GM21526 (cell line): ENCODE measurements around the gene DOCK1.

Source experiments
- ATAC-seq: cut with Tn5 transposase; IDR thresholded peaks from one replicate; pipeline ENCODE4 v1.9.1; 2021; ENCODE audit warnings: moderate library complexity; ENCODE audit not compliant: unreplicated experiment, low FRiP score

Gene DOCK1

GRCh38 chr10:127195571-127196281 lies 290.5 kb downstream of the DOCK1 start:
- ATAC-seq = no peak

GRCh38 chr10:127196282-127197153 lies 291.3 kb downstream of the DOCK1 start, which contains the start of gene INSYN2A:
Gene INSYN2A (minus strand): TSS chr10:127196591. CDS start chr10:127176395, 20,196 bp downstream.
- ATAC-seq = no peak

- ATAC-seq = no peak
These were observed 291.9 kb downstream of the DOCK1 start for GRCh38 chr10:127197154-127197432.

GRCh38 chr10:127198307-127198706 lies 293.1 kb downstream of the DOCK1 start:
- ATAC-seq = no peak

GRCh38 chr10:127198721-127199120 lies 293.5 kb downstream of the DOCK1 start:
- ATAC-seq = no peak

- no peak for ATAC-seq
These were observed 295.4 kb downstream of the DOCK1 start for GRCh38 chr10:127200646-127201045.

GRCh38 chr10:127203067-127203466 lies 297.8 kb downstream of the DOCK1 start:
- ATAC-seq = no peak

- no peak for ATAC-seq
These were observed 301.9 kb downstream of the DOCK1 start for GRCh38 chr10:127207081-127207480.

GRCh38 chr10:127210936-127211466 lies 305.8 kb downstream of the DOCK1 start:
- ATAC-seq = no peak

GRCh38 chr10:127215866-127216265 lies 310.6 kb downstream of the DOCK1 start:
- ATAC-seq = no peak

- ATAC-seq = no peak
These were observed 311.0 kb downstream of the DOCK1 start for GRCh38 chr10:127216274-127216673.

GRCh38 chr10:127216786-127217185 lies 311.6 kb downstream of the DOCK1 start:
- ATAC-seq = no peak

GRCh38 chr10:127218658-127219057 lies 313.4 kb downstream of the DOCK1 start:
- ATAC-seq = no peak

GRCh38 chr10:127221281-127221680 lies 316.1 kb downstream of the DOCK1 start:
- no peak for ATAC-seq

- ATAC-seq = no peak
These were observed 321.8 kb downstream of the DOCK1 start for GRCh38 chr10:127227027-127227426.

- ATAC-seq = no peak
These were observed 322.4 kb downstream of the DOCK1 start for GRCh38 chr10:127227663-127228062.

- ATAC-seq = no peak
These were observed 323.1 kb downstream of the DOCK1 start for GRCh38 chr10:127228195-127228787.

GRCh38 chr10:127234306-127234800 lies 329.1 kb downstream of the DOCK1 start:
- no peak for ATAC-seq

- no peak for ATAC-seq
These were observed 331.0 kb downstream of the DOCK1 start for GRCh38 chr10:127236266-127236665.

- ATAC-seq = no peak
These were observed 337.7 kb downstream of the DOCK1 start for GRCh38 chr10:127242914-127243313.
